Endometrium (tissue), 2 donors: Measurements from ENCODE around the gene GNG4.
A peak's percentile ranks its signal among the peaks of the same experiment; 100 is the strongest.

ENCODE experiments used
- FAIRE-seq: peaks from 2 replicates; lab custom pipeline; 2012; peaks lifted over from hg19 to GRCh38; lab: Jason Lieb, UNC
- donor health status: control.
- donor health status: control.

The GNG4 gene

DNA sequence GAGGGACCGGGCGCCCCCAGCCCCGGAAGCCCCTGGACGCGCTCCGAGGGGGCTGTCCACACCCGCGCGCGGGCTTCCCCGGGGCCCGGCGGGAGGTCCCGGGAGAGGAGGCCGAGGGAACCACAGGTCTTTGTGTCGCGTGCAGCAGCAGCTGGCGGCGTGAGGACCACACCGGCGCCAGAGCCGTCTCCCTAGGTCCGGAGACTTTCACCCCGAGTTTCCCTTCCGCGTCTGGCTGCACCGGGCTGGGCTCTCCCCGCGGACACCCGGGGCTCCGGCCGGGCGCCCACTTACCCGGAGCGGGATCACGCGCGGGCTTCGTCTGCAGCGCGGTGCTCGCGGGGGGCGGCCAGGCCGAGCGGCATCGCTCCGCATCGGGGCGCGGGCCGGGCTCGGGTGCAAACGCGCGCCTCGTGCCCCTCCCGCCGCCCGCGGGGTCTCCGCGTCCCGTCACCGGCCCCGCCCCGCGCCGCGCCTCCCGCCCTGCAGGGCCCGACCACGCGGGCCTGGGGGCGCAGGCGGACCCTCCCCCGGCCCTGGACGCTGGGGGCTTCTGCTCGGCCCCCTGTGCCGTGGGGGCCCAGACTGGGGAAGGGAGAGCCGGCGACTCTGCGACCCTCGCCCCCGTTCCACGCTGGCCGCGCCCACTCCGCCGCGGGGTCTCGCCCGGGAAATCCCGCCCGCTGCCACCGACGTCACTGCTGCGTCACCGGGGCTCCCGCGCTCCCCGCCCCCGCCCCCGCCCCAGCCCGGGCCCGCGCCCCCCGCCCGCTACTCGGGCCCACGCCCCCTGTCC is at the start of gene GNG4:
Gene GNG4, minus strand, starts transcription at position 417 of the 796 bp plus-strand sequence. CDS start 65,946 bp downstream, outside the sequence.
- no peak for FAIRE-seq

DNA sequence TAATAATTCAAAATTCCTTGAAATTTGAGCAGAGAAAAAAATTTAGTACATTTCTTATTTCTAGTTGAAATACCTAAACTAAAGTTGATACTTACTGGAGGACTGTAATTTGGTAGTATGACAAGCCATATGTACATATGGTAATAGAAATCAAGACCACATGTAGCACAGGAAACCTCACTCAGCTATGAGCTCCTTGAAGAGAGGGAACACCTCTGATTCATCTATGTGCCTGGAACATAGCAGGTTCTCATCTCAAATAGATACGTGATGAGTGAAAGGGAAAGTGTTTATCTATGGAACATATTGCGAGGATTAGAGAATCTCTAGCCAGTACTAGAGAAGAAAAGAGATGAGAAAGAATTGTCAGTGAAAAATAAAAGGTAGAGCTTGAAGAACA is 47.9 kb upstream of the GNG4 start:
- no peak for FAIRE-seq

DNA sequence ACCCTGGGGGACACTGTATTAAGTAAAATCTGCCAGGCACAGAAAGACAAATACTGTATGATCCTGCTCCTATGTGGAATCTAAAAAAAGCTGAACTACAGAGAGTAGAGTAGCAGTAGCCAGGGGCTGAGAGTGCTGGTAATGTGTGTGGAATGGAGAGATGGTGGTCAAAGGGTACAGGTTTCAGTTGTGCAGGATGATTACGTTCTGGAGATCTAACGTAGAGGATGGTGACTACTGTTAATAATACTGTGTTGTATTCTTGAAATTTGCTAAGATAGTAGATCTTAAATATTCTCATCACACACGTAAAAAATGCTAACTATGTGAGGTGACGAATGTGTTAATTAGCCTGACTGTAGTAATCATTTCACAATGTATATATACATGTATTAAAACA is 39.8 kb upstream of the GNG4 start:
- FAIRE-seq = no peak

DNA sequence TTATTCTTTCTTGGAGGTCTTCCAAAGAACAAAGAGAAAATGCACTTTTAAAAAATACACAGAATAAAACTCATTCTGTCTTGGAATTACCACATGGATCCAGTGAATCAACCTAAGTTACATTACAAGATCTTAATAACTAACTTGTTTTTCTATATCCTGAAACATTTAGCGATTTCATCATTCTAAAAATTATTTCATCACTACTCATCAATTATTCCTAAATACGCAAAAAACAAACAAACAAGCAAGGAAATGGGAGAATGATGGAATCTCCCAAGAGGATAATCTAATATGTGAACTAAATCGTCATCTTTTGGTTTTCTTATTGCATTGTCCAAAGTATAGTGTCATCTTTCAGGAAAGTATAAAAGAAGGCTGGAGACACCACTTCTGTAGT is 38.5 kb upstream of the GNG4 start:
- FAIRE-seq = peak; percentile 18

DNA sequence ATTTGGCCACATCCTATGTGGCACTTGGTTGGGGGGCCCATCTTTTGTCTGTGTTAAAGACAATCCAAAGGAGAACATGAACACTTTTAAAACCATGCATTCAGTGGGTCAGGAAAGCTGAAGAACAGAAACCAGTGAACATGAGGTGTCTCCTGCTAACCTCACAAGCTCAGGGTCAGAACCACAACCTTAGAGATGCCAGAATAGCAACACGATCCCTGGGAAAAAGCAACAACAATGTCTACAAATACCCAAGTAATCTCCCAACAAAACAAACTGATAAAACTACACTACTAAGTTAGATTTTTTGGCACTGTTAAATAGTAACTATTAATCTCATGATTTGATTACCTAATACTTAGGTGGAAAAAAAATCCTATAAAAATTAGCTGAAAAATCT is 34.1 kb upstream of the GNG4 start:
- no peak for FAIRE-seq

DNA sequence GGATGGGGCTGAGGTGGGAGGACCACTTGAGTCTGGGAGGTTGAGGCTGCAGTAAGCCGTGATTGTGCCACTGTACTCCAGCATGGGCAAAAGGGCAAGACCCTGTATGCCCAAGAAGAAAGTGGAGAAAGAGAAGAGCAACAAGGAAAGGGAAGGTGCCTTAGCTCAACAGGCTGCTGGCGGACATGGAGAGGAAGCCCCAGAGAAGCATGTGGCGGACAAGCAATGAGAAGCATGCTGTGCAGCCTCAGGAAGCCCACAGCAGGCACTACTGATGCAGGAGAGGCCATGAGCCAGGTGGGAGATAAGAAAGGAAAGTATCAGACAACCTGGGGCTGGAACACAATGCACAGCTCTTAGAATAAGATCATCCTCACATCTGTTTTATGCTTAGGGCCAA is 32.6 kb upstream of the GNG4 start:
- no peak for FAIRE-seq

DNA sequence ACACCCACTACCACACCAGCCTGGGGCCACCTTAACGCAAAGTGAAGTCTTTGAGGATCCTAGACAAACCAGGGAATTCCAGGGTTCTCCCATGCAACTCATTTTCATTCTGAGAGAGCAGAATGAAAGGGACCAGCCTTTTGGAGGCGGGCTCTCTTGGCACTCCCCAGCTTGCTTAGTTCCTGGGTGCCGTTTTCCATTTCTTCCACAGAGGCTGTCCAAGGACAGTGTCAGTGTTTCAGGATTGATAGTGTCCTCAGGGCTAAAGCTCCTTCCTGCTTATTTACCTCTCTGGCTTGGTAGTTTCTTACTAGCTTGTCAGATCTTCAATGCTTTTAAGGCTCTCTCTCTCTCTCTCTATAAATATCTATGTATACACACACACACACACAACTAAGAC is 30.1 kb upstream of the GNG4 start:
- no peak for FAIRE-seq

DNA sequence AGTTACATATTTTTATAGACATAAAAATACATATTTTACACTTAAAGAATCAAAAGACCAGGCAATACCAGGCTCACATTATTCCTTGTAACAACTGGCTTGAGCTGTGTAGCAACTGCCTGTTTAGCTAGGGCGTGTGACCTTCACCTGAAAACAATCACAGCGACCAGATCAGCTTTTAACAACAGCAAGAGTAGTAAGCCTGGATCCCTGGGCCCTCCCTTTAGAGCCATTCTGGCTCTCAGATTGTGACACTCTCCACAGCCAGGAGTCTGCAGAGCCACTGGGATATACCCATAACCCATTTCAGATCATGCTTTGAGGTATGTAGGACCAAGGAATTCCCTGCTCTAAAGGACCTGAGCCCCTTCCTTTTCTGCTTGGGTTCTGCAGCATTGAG is 29.4 kb upstream of the GNG4 start:
- FAIRE-seq = no peak

DNA sequence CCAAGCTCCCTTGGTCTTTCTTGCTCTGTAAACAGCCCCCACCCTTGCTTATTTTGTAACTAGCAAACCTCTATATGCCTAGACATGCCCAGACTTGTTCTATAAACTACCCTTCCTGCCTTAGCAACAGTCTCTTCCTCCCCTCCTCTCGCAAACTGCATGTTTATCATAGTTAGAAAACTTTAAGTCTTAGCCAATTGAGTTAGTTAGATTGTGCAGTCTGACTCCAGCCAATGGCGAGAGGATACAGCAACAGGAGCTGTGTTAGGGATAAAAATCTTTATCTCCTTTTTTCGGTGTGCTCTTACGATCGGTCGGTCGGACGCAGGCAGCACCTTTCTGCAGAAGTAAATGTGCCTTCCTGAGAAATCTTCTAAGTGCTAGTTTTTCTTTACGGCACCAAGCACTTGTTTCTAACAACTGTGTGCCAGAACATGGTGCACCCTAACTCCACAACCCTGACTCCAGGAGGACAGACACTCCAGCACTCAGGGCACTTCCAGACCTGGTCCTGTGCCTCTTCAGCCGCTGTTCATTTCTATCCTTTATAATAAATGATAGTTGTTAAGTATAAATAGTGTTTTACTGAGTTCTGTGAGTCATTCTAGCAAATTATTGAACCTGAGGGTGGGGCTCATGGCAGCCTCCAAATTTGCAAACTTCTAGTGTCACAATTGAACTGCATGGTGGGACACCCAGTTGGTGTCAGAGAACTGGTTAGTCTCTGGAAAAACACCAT is 25.7 kb upstream of the GNG4 start:
- no peak for FAIRE-seq

DNA sequence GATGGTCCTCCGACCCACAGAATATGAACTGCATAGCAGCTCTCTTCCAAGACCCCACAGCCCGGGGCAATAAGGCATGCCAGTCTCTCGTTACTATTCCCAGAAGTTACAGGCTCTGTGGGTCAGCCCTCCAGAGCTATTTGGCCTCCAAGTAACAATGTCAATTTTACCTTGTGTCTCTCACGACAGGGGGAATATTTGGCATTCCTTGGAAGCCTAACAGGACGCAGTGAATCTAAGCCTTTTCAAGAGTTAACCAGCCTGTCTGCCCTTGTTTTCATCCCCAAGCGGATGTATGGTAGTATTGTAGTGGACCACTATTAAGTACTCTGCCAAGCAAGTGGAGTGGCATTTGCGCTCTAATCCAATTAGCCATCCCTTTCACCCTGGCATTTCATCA is 24.4 kb upstream of the GNG4 start:
- no peak for FAIRE-seq

DNA sequence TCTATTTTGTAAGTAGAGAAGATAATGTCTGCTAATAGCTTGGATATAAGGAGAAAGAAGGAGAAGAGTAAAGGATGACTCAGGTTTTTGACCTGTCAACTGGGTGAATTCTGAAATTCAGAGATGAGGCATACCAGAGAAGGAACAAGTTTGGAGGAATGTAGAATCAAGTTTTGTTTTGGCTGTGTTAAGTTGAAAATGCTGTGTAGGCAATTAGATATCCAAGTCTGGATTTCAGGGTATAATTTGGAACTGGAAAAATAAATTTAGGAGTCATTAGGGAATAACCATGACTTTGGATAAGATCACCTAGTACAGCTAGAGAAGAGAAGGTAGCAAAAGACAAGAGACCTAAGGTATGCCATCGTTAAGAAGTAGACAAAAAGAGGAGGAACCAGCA is 22.4 kb upstream of the GNG4 start:
- no peak for FAIRE-seq

DNA sequence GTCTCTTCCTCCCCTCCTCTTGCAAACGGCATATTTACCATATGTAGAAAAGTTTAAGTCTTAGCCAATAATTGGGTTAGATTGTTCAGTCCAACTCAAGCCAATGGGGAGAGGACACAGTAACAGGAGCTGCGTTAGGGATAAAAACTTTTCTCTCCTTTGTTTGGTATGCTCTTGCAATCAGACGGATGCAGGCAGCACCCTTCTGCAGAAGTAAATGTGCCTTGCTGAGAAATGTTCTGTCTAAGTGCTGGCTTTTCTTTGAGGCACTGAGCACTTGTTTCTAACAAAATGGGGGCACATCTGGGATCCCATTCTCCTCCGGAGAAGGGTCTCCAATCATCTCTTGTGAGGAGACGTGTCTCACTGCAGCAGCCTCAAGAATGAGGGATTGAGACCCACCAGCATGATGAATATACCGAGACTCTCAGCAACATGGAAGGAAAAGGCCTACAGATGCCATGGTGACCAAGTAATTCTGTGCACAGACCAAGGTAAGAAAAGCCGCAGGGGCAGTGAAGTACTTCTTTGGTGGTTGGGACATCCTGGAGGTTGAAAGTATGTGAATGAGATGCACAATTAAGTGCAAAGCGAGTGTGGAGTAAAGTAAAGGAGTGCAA is 20.7 kb upstream of the GNG4 start:
- no peak for FAIRE-seq

DNA sequence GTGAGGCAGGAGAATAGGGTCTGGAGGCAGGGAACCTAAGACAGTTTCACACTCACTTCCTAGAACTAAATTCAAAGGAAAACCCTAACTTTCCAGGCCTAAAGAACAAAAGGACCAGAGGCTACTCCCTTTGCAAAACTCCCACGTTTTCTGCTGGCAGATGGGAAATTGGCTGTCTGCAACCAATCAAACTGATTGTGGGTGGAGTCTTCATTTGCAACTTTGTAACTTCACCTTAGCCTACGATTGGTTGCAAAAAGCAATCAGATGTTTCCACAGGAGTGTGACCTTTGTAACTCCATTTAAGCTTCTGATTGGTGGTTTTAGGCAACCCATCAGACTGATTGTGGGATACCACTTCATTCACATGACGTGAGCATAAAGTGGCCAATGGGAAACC is 19.7 kb upstream of the GNG4 start:
- no peak for FAIRE-seq

DNA sequence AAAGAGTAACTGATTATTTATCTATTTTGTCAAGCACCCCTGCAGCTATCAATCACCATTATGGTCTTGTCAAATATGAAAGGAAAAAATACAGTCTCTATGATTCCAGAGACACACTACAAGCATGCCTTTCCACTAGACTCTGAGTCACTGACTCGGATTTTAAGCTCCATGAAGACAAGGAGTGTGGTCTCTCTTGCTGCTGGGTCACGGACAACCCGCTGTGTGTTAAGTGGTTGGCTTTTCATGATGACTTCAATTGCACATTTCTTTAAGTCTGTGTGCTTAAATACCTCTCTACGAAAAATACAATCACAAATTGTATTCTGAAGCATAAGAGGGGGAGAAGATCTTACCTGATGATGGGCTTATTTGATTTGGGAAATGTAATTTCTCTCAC is 14.0 kb upstream of the GNG4 start:
- no peak for FAIRE-seq

DNA sequence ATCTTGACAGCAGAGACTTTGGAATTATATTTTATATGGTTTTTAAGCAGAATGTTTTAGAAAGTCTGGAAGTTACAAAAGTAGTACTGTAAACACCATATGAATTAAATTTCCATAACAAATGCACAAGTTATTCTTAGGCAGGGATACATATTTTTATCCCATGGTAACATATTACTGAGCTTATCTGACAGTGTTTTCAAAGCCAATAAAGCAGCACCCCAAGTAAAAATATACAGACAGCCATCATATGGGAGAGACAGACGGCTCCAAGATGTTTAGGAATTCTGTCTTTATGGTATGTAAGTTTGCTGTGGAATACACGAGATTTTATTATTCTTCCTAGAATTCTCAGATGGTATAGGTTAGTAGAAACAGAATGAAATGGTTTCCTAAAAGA is 12.0 kb upstream of the GNG4 start:
- no peak for FAIRE-seq

DNA sequence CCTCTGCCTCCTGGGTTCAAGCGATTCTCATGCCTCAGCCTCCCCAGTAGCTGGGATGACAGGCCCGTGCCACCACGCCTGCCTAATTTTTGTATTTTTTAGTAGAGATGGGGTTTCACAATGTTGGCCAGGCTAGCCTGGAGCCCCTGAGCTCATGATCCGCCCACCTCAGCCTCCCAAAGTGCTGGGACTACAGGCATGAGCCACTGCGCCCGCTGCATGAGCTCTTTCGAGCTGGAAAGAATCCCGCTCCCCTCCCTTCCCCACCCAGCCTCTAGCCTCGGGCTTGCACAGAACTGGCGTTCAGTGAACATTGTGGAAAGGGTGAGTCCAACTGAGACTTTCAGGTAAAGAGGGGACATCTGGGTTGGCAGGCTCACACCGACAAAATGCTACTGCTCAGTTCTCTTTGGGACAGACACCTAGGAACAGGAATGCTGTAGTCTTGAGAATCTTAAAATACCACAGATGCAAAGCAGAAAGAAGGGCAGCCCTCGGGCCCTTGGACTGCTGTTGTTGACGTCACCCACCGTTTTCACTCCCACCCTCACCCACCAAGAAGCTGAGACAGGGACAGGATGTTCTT is 9.7 kb upstream of the GNG4 start:
- FAIRE-seq = no peak

DNA sequence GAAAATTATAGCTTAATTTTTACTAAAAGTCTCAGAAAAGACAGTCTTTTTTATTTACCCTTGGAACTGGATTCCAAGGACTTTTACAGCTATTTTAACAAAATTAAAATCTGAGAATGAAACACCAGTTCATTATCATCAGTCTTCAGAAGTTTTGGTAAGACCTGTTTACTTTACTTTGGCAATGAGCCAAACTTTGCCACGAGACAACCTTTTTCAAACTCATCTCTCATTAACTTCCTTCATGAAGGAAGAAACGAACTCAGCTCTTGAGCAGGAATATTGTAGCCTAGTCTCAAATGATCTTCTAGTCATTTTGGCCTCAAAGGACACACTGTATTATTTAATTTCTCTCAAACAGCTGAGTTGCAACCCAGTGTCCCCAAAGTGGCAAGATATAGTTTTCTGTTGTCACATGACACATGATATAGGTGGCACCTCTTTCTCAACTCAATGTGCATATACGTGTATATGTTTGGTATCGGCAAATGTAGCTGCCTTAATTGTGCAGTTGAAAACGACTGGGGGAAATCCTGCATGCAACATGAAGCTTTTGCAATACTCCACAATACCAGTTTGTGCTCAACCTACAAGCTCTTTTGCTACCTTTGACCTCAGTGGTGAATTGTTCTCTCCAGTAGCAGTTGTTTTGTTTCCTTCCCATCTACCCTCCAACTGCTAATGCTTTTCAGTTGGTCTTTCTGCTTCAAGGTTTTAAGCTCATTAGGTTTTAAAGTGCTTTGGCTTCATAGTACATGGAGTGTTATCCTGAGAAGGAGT is 8.4 kb upstream of the GNG4 start:
- no peak for FAIRE-seq

DNA sequence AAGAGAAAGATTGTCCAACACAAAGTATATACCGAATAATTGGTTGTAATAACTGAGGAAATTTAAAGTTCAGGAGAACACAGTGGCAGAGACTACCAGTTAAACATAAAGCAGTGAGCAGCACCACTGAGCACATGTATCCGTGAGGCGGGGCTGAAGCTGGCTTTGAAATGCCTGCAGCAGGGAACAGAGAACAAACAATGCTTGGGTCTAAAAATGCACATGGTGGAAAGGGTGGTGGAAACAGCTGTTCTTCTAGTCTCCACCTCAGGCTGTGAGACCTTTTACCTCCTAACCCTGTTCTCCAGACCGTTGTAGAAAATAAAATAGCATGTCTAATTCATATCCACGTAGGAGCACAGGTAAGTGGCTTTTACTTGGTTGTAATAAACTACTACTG is 7.7 kb upstream of the GNG4 start:
- no peak for FAIRE-seq

DNA sequence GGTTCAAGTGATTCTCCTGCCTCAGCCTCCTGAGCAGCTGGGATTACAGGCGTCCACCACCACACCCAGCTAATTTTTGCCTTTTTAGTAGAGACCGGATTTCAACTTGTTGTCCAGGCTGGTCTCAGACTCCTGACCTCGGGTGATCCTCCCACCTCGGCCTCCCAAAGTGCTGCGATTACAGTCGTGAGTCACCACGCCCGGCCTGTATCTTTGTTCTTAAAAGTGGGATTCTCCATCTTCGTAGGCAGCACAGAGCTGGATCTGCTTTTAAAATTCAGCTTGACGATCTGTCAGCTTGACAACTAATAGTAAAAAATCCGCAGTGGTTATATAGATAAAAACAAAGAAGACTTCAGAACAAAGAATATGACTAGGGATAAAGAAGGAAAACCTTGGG is 2.8 kb upstream of the GNG4 start:
- FAIRE-seq = no peak

DNA sequence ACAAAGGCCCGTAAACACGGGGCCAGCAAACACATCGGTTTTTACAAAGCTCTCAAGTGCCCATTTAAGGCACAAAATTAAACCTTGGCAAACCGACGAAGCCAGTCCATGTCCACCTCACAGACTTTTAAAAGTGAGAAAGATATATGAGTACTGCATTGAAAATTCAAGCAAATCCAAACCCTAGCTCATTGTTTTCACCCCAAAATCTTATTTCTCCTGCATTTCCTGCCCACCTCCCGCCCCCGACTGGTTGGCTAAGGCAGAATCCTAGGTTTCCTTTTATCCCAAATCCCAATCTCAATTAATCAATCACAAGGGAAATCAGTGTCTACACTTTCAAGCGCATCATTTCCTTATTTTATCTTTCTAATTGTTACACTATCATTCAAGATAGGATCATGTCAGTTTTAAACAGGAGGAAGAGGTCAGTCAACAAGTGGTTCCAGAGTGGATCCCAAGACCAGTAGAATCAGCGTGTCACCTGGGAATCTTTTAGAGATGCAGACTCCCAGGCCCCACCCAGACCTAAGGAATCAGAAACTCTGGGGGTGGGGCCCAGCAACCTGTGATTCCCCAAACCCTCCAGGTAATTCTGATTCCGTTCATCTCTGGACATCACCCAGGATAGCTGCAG is 1.7 kb upstream of the GNG4 start:
- no peak for FAIRE-seq

DNA sequence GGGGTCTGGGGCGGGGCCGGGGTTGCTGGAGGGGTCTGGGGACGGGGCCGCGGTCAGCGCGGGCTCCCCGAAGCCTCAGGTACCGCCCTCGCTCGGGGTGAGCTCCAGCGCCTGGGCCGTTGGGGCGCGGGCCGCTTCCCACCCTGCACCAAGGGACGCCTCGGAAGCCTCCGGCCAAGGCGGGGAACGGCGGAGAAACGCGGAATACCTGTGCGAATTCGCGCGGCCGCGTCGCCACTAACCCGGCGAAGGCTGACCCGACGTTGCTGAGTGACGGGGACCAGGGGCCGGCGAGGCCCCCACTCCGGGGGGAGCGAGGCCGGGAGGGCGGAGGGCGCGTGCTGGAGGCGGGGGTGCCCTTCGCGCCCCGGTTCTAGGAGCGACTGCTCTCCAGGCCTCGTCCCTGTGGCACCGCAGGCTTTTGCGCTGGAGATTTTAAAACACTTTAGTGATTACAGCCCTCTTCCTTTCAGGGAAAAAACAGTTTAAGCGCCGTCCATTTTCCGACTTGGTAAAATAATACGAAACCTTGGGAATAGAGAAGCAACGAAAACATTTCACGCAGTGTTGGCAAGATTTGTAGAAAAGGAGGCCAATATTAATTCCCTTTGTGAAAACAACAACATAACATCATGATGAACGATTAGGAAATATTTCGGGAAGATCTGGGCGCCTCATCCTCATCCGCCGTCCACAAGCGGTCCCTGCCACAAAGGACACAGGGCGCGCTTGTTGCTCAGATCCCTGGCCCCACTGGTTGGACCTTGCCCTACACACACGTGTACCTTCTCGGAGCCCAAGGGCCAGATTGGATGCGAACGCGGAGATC is 971 bp upstream of the GNG4 start:
- FAIRE-seq = no peak
